NCI-H2029 treated with DMSO at 0.1 percent for 48 hours (cell line): ENCODE measurements around the gene MEFV.
"Not testable (repeated sequence)": the region's sequence is repeated elsewhere in the genome, so short reads cannot be mapped to it uniquely, and the experiment has no call there.

ENCODE experiments used
- DNase-seq: peaks from one replicate; lab custom pipeline; 2025; lab: John Stamatoyannopoulos, UW

The MEFV gene

GRCh38 chr16:3215601-3216262, 40.7 kb downstream of the MEFV start:
- no peak for DNase-seq

- no peak for DNase-seq
Observed at GRCh38 chr16:3214904-3215600, 41.4 kb downstream of the MEFV start.

DNA sequence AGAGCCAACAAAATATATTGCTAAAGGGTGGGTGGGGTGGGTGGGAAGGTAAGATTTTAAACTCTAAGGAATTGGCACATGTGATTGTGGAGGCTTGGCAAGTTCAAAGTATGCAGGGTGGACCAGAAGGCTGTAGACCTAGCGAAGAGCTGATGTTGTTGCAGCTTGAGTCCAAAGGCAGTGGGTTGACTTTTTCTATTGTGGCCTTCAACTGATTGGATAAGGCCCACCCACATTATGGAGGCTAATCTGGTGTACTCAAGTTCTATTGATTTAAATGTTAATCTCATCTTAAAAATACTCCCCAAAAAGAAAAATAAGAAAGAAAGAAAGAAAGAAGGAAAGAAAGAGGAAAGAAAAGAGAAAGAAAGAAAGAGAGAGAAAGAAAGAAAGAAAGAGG, 43.9 kb downstream of the MEFV start:
- DNase-seq: no peak

DNA sequence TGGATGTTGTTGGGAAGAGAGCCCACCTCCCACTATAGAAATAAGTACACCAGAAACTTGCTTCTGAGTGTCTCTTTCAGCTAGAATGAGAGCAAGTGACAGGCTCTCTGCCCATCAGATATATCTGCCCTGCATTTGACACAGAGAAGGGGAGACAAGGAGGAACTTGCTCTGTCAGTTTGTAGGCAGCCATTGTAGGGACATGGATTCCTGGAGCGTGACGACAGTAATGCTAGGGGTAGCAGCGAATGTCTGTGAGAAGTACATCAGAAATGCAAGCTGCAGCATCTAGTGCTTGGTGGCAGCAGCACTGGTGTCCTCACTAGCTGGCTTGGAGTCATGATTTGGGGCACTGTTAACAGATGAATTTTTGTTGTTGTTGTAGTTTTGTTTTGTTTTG, 44.4 kb downstream of the MEFV start:
- DNase-seq: no peak

- no peak for DNase-seq
Observed at GRCh38 chr16:3207086-3207953, 49.1 kb downstream of the MEFV start.

GRCh38 chr16:3205939-3206338, 50.5 kb downstream of the MEFV start:
- not testable (repeated sequence) for DNase-seq

- DNase-seq: no peak
Observed at GRCh38 chr16:3202903-3203539, 53.4 kb downstream of the MEFV start.

DNA sequence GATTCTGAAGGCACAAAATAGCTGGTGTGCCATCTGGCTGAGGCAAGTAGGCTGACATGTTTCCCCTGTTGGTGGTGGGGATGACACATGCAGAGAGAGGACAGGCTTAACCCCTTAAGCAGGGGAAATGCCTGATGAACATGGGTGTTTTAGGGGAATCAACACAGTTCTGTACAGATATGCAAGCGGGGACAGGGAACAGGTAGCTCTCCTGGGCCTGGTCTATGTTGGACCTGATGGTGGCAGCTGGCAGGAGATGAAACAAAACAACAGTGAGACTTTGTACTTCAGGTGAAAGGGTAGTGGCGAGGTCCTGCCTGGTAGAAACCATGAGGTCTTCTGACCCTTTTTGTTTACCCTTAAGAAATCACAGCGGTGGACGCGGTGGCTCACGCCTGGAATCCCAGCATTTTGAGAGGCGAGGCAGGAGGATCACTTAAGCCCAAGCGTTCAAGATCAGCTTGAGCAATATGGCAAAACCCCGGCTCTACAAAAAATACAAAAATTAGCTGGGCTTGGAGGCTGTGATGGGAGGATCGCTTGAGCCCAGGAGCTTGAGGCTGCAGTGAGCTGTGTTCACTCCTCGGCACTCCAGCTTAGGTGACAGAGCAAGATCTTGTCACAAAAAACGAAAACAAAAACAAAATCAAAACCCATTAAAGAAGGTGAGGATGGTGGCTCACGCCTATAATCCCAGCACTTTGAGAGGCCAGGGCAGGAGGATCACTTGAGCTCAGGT, 57.9 kb downstream of the MEFV start:
- DNase-seq: no peak

DNA sequence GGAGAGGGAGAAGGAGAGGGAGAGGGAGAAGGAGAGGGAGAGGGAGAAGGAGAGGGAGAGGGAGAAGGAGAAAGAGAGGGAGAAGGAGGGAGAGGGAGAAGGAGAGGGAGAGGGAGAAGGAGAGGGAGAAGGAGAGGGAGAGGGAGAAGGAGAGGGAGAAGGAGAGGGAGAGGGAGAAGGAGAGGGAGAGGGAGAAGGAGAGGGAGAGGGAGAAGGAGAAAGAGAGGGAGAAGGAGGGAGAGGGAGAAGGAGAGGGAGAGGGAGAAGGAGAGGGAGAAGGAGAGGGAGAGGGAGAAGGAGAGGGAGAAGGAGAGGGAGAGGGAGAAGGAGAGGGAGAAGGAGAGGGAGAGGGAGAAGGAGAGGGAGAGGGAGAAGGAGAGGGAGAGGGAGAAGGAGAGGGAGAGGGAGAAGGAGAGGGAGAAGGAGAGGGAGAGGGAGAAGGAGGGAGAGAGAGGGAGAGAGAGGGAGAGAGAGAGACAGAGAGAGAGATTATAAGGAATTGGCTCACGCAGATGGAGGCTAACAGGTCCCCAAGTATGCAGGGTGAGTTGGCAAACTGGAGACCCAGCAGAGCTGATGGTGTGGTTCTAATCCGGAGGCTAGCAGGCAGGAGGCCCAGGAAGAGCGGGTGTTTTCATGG, 58.6 kb downstream of the MEFV start:
- not testable (repeated sequence) for DNase-seq

DNA sequence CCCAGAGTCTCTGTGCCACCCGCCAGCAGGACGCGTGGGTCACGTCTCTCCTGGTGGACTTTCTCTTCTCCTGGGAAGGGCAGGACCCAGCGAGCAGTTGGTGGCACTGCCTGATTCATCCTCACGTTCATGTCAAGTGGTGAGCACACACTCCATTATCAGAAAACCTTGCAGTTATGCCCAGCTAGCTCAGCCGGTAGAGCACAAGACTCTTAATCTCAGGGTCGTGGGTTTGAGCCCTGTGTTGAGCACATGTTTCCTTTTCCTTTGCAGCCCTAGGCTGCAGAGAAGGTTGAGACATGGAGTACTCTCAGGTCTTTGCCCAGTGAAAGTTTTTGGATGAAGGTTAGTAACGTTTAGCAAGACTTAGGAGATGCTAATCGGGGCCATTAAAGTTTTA, 60.5 kb downstream of the MEFV start:
- DNase-seq: no peak

DNA sequence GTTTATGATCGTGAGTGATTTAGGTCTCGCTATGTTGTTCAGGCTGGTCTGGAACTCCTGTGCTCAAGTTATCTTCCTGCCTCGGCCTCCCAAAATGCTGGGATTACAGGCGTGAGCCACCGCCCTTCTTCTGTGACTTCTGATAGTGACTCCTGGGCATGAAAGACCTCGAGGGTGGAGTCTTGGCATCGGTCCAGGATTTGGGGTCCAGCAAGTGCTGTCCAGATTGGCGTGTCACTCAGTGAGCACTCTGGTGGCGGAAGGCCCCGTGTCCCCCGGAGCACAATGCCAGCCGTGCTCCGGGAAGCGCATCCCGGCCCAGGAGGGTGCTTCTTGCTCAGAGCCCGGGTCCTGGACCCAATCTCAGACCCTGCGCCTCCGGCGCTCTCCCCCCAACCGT, 61.6 kb downstream of the MEFV start:
- DNase-seq: no peak

DNA sequence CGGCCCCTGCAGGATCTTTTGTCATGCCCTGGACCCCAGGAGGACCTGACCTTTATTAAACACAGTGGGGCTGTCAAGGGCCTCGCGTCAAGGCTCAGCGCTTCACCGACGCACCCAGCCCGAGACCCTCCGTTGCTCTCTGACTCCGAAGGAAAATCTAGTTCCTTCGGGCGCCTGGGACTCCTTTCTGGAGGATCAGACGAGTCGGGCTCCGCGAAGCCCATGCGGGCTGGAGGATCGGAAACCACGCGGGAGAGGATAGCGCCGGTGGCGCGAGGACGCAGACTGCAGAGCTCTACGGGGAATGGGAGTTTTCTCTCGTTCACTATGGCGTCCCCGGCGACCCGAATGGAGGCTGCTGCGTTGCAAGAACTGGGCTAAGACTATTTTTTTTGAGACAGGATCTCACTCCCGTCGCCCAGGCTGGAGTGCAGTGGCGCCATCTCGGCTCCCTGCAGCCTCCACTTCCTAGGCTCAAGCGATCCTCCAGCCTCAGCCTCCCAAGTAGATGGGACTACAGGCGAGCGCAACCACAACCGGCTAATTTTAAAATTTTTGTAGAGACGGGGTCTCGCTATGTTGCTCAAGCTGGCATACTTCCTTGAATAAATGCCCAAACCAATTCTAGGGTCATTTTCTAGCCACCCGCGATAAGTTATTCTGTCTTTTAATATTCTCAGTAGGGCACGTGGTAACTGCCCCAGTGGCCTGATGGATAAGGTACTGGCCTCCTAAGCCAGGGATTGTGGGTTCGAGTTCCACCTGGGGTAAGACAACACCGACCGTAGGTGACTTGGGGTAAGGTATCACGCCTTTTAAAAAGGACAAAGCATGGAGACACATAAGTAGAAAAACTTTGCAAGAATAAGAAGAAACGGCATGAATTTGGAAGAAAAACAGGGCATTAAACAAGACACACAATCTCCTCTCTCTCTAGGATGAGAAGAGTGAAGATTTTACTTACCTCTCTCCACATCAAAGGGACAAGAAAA, 62.9 kb downstream of the MEFV start:
- DNase-seq: no peak

DNA sequence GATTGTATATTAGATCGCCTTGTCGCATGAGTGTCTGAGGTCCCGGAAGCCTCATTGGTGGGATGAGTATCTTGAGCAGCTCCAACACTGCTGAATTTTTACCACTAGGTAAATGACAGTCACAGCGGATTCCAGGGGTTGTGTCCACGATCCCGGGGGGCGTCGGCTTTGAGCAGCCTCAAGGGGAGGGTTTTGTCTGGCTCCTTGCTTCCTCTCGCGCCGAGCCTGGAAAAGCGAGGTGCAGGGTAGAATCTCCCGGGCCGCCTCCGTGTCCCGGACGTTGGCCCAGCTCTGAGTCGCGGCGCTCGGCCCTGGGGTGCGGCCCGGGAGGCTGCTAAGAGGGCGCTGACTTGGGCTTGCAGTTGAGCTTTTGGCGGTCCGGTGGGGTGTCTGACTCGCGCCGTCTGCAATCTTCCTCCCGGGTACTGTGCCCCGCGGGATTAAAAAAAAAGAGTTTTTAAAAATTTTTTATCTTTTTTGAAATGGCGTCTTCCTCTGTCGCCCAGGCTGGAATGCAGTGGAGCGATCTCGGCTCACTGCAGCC, 63.9 kb downstream of the MEFV start:
- DNase-seq: no peak
